DOHH2 (cell line): Measurements from ENCODE around the gene C6orf89.

ENCODE experiments used
- EZH2phosphoT487 ChIP-seq: fragments of 200-600 bp; sonication (generic); IDR thresholded peaks from 2 replicates; pipeline ENCODE4 v1.6.1; 2017; ENCODE audit warnings: borderline replicate concordance, mild to moderate bottlenecking, antibody characterized with exemption, low read length, moderate library complexity, mixed read lengths
- TF ChIP-seq, protein P1 (sequence below): fragments of 200-600 bp; sonication (generic); IDR thresholded peaks from one replicate; pipeline ENCODE4 v1.5.1; 2014; ENCODE audit warnings: antibody characterized with exemption, mild to moderate bottlenecking, low read depth, low read length; ENCODE audit not compliant: poor library complexity, severe bottlenecking

DNA sequence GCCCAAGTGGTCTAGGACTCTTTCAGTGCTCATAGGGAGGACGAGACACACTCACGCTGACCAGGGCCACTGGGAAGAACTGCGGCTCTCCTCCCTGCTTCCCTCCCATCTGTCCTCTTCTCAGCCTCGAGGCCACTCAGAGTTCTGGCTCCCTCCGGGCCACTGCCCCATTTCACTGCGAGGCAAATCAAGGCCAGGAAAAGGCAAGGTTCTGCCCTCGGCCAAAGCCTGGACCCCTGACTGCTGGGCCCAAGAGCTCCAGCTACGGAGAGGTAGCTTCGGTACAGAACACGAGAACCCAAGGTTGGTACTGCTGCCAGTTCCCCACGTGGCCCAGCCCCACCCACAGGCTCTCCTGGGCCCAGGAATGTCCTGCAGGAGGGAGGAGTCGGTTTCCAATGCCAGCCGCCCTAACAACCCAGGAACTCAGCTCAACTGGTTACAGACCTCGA is 83.5 kb downstream of the C6orf89 start:
- TF ChIP-seq, protein P1, sequence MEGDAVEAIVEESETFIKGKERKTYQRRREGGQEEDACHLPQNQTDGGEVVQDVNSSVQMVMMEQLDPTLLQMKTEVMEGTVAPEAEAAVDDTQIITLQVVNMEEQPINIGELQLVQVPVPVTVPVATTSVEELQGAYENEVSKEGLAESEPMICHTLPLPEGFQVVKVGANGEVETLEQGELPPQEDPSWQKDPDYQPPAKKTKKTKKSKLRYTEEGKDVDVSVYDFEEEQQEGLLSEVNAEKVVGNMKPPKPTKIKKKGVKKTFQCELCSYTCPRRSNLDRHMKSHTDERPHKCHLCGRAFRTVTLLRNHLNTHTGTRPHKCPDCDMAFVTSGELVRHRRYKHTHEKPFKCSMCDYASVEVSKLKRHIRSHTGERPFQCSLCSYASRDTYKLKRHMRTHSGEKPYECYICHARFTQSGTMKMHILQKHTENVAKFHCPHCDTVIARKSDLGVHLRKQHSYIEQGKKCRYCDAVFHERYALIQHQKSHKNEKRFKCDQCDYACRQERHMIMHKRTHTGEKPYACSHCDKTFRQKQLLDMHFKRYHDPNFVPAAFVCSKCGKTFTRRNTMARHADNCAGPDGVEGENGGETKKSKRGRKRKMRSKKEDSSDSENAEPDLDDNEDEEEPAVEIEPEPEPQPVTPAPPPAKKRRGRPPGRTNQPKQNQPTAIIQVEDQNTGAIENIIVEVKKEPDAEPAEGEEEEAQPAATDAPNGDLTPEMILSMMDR: no peak
- no peak for TF ChIP-seq EZH2phosphoT487
